Effector CD8-positive, alpha-beta T cell (primary cell): ENCODE measurements around the gene CSNK1A1L.
"Not testable (repeated sequence)": the region's sequence is repeated elsewhere in the genome, so short reads cannot be mapped to it uniquely, and the experiment has no call there.

Experiments used
- DNase-seq: peaks from one replicate; lab custom pipeline; 2025; lab: John Stamatoyannopoulos, UW

The CSNK1A1L gene

GRCh38 chr13:37058910-37059847 lies 46.3 kb downstream of the CSNK1A1L start, which contains the start of gene SUPT20H:
Gene SUPT20H, minus strand, starts transcription at chr13:37059688. Its CDS starts 8,198 bp downstream, at chr13:37051490.
- peak; percentile 90 for DNase-seq

- not testable (repeated sequence) for DNase-seq
Measured at GRCh38 chr13:37056228-37056627, 49.2 kb downstream of the CSNK1A1L start.
